ENCODE results near the gene NEK5.

Gene NEK5

DNA sequence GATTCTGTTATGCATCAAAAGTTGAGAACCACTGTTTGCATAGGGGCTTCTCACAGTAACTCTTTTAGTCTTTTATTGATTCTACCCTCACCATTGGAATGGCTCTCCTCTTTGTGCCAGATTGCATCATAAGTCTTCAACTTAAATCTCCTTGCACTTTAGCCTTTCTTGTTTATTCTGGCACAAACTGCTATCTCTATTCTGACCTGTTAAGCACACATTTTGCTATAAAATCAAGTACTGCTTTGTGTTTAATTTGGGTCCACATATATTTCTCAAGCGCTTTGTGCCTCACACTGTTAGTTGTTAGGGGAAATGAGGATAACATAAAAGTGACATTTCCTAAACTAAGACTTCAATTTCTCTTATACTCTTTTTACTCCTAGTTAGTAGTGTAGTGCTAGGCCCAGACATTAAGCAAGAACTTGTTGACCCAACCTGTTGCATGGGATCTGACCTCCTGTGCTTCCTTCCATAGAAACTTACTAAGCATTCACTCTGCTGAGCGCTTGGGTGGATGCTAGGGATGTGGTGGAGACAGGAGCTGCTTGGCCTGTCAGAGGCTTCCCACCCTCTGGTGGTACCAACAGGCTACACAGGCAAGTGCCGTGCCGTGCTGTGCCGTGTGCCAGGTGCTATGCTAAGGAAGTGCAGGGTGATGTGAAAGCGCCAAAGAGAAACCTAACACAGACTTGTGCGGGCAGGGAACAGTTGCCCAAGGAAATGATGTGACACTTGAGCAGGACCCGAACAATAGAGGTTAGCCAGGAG, 103.2 kb downstream of the NEK5 start:
- TF ChIP-seq, protein P1, sequence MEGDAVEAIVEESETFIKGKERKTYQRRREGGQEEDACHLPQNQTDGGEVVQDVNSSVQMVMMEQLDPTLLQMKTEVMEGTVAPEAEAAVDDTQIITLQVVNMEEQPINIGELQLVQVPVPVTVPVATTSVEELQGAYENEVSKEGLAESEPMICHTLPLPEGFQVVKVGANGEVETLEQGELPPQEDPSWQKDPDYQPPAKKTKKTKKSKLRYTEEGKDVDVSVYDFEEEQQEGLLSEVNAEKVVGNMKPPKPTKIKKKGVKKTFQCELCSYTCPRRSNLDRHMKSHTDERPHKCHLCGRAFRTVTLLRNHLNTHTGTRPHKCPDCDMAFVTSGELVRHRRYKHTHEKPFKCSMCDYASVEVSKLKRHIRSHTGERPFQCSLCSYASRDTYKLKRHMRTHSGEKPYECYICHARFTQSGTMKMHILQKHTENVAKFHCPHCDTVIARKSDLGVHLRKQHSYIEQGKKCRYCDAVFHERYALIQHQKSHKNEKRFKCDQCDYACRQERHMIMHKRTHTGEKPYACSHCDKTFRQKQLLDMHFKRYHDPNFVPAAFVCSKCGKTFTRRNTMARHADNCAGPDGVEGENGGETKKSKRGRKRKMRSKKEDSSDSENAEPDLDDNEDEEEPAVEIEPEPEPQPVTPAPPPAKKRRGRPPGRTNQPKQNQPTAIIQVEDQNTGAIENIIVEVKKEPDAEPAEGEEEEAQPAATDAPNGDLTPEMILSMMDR (IDR thresholded peaks at IDR 0.05; ENCODE audit: low read depth, low read length, missing control alignments) = no peak
- no peak overlapping the region for H3K4me3 ChIP-seq (ENCODE audit: low read depth, low read length)
- no peak for DNase-seq (ENCODE audit: low read depth)

DNA sequence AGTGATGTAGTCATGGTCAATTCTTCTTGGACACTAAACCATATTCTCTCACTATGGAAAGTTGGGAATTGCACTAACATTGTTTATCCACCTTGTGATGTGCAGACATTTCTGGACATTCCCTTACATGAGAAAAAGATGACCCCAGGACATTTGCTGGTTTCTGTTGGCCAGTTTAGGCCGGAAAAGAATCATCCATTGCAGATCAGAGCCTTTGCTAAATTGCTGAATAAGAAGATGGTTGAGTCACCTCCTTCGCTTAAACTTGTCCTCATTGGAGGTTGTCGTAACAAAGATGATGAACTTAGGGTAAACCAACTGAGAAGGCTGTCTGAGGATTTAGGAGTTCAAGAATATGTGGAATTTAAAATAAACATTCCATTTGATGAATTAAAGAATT, 104.4 kb downstream of the NEK5 start, which contains the start of gene UTP14C:
Gene UTP14C (plus strand): TSS at position 211 of the 400 bp plus-strand sequence. CDS start 4,114 bp downstream, outside the sequence.
- TF ChIP-seq, protein P1 (IDR thresholded peaks at IDR 0.05; ENCODE audit: low read depth, low read length, missing control alignments) = no peak
- H3K4me3 ChIP-seq (ENCODE audit: low read depth, low read length) = no peak within 1 kb of the TSS
- no peak for DNase-seq (ENCODE audit: low read depth)

DNA sequence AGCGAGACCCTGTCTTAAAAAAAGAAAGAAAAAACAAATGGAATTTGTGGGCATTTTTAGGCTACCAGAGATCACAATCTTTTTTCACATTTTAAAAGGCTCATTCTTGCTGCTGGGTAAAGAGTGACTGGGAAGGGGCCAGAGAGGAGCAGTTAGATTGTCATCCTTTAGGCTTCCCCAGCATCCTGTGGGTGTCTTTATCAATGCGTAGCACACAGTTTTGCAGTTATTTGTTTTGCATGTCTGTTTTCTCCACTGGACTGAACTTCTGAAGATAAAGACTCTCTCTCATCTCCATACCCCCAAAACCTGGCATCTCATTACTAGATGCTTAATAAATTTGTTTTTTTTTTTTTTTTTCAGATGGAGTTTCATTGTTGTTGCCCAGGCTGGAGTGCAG, 106.5 kb downstream of the NEK5 start:
- H3K4me3 ChIP-seq (ENCODE audit: low read depth, low read length) = no peak overlapping the region
- DNase-seq (ENCODE audit: low read depth) = no peak
- TF ChIP-seq, protein P1 (IDR thresholded peaks at IDR 0.05; ENCODE audit: low read depth, low read length, missing control alignments) = no peak

DNA sequence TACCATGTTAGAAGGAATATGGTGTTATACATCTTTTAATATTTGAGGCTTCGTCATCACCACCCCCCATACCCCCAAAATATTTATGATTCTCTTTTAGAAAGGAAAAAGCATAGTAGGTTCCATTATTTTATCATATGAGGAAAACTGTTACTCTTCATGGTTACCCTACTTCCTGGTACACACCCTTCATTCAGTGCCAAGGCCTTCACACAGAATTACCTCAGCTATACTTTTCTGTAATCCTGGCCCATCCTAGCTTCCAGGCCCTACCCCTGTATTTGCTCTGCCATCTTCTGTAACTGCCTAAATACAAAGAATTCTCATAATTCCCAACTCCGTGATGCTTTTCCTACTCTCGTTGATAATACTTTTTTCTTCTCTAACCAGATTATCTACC, 108.7 kb downstream of the NEK5 start:
- no peak overlapping the region for H3K4me3 ChIP-seq (ENCODE audit: low read depth, low read length)
- DNase-seq (ENCODE audit: low read depth) = no peak
- TF ChIP-seq, protein P1 (IDR thresholded peaks at IDR 0.05; ENCODE audit: low read depth, low read length, missing control alignments) = no peak

DNA sequence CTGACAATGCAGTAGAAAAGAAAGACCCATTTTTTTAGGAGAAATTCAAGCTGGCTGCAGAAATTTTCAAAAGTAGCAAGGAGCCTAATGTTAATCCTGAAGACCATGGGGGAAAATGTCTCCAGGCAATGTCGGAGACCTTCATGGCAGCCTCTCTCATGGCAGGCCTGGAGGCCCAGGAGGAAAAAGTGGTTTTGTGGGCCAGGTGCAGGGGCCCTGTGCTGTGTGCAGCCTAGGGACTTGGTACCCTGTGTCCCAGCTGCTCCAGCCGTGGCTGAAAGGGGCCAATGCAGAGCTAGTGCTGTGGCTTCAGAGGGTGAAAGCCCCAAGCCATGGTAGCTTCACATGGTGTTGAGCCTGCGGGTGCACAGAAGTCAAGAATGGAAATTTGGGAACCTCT, 112.6 kb downstream of the NEK5 start:
- DNase-seq (ENCODE audit: low read depth) = no peak
- TF ChIP-seq, protein P1 (IDR thresholded peaks at IDR 0.05; ENCODE audit: low read depth, low read length, missing control alignments) = no peak

DNA sequence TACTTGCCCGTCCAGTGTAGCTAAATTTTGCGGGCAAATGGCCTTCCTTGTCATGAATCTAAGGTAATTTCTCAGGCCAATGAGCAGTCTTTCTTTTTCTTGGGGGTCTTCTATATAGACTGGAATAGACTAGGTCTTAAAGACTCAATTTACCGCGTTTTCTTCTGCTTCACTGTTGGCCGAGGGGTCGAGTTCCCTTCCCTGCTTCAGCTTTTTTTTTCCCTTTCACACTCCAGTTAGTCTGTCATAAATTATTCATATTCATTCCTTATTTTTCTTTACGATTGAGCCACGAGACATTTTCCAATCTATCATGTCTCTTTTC, 116.4 kb downstream of the NEK5 start:
- peak overlapping the region; percentile 93 for H3K4me3 ChIP-seq (ENCODE audit: low read depth, low read length)
- TF ChIP-seq, protein P1 (IDR thresholded peaks at IDR 0.05; ENCODE audit: low read depth, low read length, missing control alignments) = no peak
- no peak for DNase-seq (ENCODE audit: low read depth)

More for the DNA sequence above, 112.6 kb downstream of the NEK5 start:
- H3K4me3 ChIP-seq (ENCODE audit: low read depth, low read length) = no peak overlapping the region

Measured in GM12864 (cell line).